ENCODE measurements around the gene HLA-DQB2. TPM values are rescaled to one million over a fixed set of nuclear protein-coding genes. Genes with fewer than 3 reads are reported as not detected.
"Not testable (repeated sequence)": the region's sequence is repeated elsewhere in the genome, so short reads cannot be mapped to it uniquely, and the experiment has no call there.

The HLA-DQB2 gene
- total RNA-seq, 4 donors from 2014 or later: 0.66 to 0.78 TPM; not detected in 2

DNA sequence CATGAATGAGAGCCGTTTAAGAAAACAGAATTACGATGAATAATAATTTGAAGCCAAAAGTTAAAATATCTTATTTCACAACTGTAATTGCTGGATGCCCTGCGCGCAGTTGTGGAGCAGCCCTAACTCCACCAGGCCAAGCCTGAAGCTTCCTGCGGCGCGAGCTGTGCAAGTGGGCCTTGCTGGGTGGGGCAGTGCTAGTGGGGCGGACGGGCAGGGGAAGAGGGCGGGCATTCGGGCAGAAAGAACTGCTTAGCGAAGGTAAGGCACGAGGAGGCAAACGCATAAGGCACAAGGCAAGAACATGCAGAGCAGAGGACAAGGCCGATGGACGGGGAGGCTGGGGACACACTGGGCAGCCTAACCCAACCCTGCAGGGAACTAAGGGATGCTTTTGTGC lies 2.3 kb downstream of the HLA-DQB2 start:
- no peak for ATAC-seq

DNA sequence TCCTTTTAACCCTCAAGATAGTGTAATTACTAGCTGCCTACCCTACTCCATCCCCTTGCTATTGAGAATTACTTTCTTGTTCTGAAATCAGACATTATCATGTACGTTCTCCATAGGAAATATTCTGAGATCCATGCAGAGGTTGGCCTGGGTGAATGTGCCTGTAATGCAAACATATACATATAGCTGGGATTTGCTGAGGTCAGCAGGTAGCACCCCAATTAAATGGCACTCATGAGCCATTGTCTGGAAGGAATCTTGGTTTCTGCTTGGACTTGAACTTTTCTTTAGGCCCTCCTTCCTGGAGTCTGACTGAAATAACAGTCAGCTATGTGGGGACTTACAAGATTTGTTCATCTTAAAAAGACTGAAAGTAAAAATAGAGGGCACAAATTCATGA lies 3.7 kb downstream of the HLA-DQB2 start:
- intact Hi-C loops (cut with DNase I; ENCODE audit: low total_unique reads): loop anchor here (2.0 kb wide), 1 partner anchor 97 kb away; no protein-coding TSS in a partner anchor
- no peaks in the 10 kb centered on the region for H3K36me3 ChIP-seq
- no peaks in the 10 kb centered on the region for H3K9me3 ChIP-seq
- no peak overlapping the region for H3K27ac ChIP-seq
- H3K4me3 ChIP-seq: no peak overlapping the region
- DNase-seq (no peak), ATAC-seq (no peak)
- peaks cover 3 to 8% (median 3%) of the 10 kb centered on the region in 3 donors for H3K27me3 ChIP-seq
- TF ChIP-seq, protein P1, sequence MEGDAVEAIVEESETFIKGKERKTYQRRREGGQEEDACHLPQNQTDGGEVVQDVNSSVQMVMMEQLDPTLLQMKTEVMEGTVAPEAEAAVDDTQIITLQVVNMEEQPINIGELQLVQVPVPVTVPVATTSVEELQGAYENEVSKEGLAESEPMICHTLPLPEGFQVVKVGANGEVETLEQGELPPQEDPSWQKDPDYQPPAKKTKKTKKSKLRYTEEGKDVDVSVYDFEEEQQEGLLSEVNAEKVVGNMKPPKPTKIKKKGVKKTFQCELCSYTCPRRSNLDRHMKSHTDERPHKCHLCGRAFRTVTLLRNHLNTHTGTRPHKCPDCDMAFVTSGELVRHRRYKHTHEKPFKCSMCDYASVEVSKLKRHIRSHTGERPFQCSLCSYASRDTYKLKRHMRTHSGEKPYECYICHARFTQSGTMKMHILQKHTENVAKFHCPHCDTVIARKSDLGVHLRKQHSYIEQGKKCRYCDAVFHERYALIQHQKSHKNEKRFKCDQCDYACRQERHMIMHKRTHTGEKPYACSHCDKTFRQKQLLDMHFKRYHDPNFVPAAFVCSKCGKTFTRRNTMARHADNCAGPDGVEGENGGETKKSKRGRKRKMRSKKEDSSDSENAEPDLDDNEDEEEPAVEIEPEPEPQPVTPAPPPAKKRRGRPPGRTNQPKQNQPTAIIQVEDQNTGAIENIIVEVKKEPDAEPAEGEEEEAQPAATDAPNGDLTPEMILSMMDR (IDR thresholded peaks at IDR 0.05 in 4 of 5, conservative IDR thresholded peaks at IDR 0.05 in 1 of 5): no peak
- TF ChIP-seq POLR2A (IDR thresholded peaks at IDR 0.05): no peak
- no peaks in the 10 kb centered on the region for H3K4me1 ChIP-seq
- in situ Hi-C loops (cut with MboI; ENCODE audit: low sequenced_read_pairs in 4 of 4): loop anchor here in 2 of 4 donors (5.0 kb wide), 2 partner anchors 92 to 97 kb away; partner anchors contain the start of gene HLA-DQB1 (in 1 of the 2)

More for the DNA sequence above, 2.3 kb downstream of the HLA-DQB2 start:
- Histone ChIP-seq H3K36me3 (no peaks in the 10 kb centered on the region), H3K27ac (no peak overlapping the region), H3K9me3 (no peaks in the 10 kb centered on the region), H3K4me3 (no peak overlapping the region), H3K4me1 (no peaks in the 10 kb centered on the region), H3K27me3 (peaks cover 3 to 8% (median 3%) of the 10 kb centered on the region in 3 donors)
- DNase-seq: no peak
- no peak for TF ChIP-seq POLR2A (IDR thresholded peaks at IDR 0.05)
- TF ChIP-seq, protein P1 (IDR thresholded peaks at IDR 0.05 in 4 of 5, conservative IDR thresholded peaks at IDR 0.05 in 1 of 5): no peak
- intact Hi-C loops (cut with DNase I; ENCODE audit: low total_unique reads) (loop anchor here (2.0 kb wide), 1 partner anchor 98 kb away; no protein-coding TSS in a partner anchor), in situ Hi-C loops (cut with MboI; ENCODE audit: low sequenced_read_pairs in 4 of 4) (loop anchor here in 2 of 4 donors (5.0 kb wide), 2 partner anchors 94 to 99 kb away; partner anchors contain the start of gene HLA-DQB1 (in 1 of the 2))

DNA sequence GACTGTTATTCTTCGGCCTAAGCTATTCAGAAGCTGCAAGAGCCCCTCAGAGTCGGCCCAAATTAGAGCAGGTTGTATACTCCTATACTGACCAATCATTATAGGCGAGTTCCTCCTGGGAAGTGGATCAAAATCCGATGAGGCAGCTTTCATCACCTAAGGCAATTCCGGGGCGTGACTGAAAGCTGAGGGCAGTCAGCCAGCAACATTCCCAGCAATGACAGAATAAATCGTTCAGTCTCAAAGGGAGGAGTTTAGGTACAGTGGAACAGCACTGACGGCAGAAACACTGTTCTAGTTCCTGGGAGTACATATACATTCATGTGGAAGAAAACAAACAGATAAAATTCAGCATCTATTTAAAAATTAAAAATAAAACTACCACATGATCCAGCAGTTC lies 10.8 kb downstream of the HLA-DQB2 start:
- H3K4me3 ChIP-seq: no peak overlapping the region
- H3K9me3 ChIP-seq: no peaks in the 10 kb centered on the region
- intact Hi-C loops (cut with DNase I; ENCODE audit: low total_unique reads): no loop called here
- no peak for DNase-seq
- in situ Hi-C loops (cut with MboI; ENCODE audit: low sequenced_read_pairs in 4 of 4): no loop called here
- TF ChIP-seq POLR2A (IDR thresholded peaks at IDR 0.05): no peak
- TF ChIP-seq, protein P1 (IDR thresholded peaks at IDR 0.05 in 4 of 5, conservative IDR thresholded peaks at IDR 0.05 in 1 of 5): no peak
- ATAC-seq: no peak
- H3K4me1 ChIP-seq: no peaks in the 10 kb centered on the region
- H3K27me3 ChIP-seq: no peaks in the 10 kb centered on the region
- H3K27ac ChIP-seq: no peak overlapping the region
- no peaks in the 10 kb centered on the region for H3K36me3 ChIP-seq

DNA sequence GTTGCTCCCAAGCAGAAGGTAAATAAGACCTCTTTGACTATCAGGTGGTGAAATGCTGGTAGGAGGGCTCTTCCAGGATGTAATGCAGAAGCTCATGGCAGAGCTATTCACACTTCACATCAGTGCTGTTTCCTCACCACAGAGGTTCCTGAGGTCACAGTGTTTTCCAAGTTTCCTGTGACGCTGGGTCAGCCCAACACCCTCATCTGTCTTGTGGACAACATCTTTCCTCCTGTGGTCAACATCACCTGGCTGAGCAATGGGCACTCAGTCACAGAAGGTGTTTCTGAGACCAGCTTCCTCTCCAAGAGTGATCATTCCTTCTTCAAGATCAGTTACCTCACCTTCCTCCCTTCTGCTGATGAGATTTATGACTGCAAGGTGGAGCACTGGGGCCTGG lies 17.7 kb downstream of the HLA-DQB2 start:
- H3K27me3 ChIP-seq; intact Hi-C loops (cut with DNase I; ENCODE audit: low total_unique reads); ATAC-seq: not testable (repeated sequence)

DNA sequence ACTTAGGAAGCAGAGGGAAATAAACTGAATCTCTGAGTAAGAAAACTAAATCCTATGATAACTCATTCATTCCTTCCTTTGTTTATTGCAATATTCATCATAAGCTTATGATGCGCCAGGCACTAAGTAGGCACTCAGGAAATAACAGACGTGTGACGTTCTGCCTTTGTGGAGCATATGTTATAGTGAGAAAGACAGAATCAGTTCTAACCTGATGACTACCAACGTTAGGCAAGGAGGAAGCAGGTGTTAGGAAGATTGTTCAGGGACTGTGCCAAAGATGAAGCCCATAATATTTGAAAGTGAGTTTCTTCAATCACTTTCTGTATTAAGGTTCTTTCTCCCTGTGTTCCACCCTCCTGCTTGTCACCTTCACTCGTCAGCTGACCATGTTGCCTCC lies 18.6 kb downstream of the HLA-DQB2 start:
- Histone ChIP-seq H3K4me1 (no peaks in the 10 kb centered on the region), H3K36me3 (no peaks in the 10 kb centered on the region), H3K4me3 (no peak overlapping the region), H3K27me3 (peaks cover 0 to 3% (median 0%) of the 10 kb centered on the region in 3 donors), H3K9me3 (no peaks in the 10 kb centered on the region), H3K27ac (no peak overlapping the region)
- intact Hi-C loops (cut with DNase I; ENCODE audit: low total_unique reads): no loop called here
- in situ Hi-C loops (cut with MboI; ENCODE audit: low sequenced_read_pairs in 4 of 4): no loop called here
- no peak for DNase-seq
- no peak for TF ChIP-seq POLR2A (IDR thresholded peaks at IDR 0.05)
- TF ChIP-seq, protein P1 (IDR thresholded peaks at IDR 0.05 in 4 of 5, conservative IDR thresholded peaks at IDR 0.05 in 1 of 5): no peak
- no peak for ATAC-seq

More for the DNA sequence above, 17.7 kb downstream of the HLA-DQB2 start:
- H3K27ac ChIP-seq; H3K36me3 ChIP-seq; in situ Hi-C loops (cut with MboI; ENCODE audit: low sequenced_read_pairs in 4 of 4); H3K4me3 ChIP-seq; DNase-seq; H3K4me1 ChIP-seq; H3K9me3 ChIP-seq: not testable (repeated sequence)
